Inferior parietal cortex (tissue), 1 donor: ENCODE measurements around the gene NFATC2IP.
"Not testable (repeated sequence)": the region's sequence is repeated elsewhere in the genome, so short reads cannot be mapped to it uniquely, and the experiment has no call there.

Source experiments
- DNase-seq: peaks from one replicate; pipeline ENCODE4 v3.0.0-alpha.2; 2016; ENCODE audit errors: extremely low spot score

The NFATC2IP gene

DNA sequence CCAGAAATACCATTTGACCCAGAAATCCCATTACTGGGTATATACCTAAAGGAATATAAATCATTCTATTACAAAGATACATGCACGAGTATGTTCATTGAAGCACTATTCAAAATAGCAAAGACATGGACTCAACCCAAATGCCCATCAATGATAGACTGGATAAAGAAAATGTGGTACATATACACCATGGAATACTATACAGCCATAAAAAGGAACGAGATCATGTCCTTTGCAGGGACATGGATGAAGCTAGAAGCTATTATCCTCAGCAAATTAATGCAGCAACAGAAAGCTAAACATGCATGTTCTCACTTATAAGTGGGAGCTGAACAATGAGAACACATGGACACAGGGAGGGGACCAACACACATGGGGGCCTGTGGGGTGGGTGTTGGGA, 24.5 kb upstream of the NFATC2IP start:
- DNase-seq, result not testable (repeated sequence)

DNA sequence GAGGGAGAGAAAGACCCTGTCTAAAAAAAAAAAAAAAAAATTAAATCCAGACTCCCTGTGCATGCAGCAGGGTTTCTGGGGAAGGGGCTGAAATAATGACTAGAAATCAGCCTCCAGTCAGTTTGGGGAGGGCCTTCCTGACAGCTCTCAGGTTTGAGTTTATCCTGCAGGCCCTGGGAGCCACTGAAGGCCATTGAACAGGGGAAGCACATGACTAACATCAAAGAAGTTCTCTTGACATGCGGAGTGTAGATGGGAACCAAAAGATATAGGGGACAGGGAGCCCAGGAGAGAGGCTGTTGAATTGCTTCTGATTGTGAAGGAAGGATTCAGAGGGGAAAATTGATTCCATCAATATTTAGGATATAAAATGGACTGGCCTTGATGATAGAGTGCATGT, 22.9 kb upstream of the NFATC2IP start:
- DNase-seq, result no peak

DNA sequence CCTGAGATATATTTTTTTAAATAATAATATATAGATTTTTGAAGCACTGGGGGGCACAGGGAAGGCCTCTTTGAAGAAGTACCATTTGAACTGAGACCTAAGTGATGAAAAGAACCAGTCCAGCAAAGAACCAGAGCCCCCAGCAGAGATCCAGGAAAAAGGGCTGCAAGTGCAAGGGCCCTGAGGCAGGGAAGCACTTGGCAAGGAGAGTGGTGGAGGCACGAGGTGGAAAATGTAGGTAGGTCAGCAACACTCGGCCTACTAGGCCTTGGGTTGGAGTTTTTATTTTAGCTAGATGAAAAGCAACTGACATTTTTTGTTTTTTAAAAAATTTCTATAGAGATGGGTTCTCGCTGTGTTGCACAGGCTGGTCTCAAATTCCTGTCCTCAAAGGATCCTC, 20.5 kb upstream of the NFATC2IP start:
- no peak for DNase-seq

DNA sequence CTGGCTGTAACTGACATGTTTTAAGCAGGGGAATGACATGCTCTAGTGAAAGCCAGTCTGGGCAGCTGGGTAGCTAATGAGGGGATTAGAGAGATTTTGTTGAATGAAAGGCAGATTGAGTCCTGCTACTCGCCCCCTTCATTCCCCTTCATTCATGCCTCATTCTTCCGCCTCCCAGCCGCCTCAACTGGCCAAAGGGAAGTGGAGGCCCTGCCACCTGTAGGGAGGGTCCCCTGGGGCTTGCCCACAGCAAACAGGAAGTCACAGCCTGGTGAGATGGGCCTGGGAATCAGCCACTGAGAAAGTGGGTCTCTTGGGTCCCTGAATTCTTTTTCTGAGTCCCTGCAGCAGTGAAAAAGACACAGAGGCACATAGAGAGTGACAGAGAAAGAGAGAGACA, 20.1 kb upstream of the NFATC2IP start:
- DNase-seq, result no peak

DNA sequence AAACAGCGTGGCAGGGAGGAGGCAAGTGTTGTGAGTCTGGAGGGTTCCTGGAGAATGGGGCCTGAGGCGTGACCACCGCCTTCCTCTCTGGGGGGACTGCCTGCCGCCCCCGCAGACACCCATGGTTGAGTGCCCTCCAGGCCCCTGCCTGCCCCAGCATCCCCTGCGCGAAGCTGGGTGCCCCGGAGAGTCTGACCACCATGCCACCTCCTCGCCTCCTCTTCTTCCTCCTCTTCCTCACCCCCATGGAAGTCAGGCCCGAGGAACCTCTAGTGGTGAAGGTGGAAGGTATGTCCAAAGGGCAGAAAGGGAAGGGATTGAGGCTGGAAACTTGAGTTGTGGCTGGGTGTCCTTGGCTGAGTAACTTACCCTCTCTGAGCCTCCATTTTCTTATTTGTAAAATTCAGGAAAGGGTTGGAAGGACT, 18.9 kb upstream of the NFATC2IP start, which contains the start of gene CD19:
Gene CD19 (plus strand): TSS at position 171 of the 425 bp plus-strand sequence. CDS start 30 bp downstream, at position 201.
- no peak for DNase-seq

DNA sequence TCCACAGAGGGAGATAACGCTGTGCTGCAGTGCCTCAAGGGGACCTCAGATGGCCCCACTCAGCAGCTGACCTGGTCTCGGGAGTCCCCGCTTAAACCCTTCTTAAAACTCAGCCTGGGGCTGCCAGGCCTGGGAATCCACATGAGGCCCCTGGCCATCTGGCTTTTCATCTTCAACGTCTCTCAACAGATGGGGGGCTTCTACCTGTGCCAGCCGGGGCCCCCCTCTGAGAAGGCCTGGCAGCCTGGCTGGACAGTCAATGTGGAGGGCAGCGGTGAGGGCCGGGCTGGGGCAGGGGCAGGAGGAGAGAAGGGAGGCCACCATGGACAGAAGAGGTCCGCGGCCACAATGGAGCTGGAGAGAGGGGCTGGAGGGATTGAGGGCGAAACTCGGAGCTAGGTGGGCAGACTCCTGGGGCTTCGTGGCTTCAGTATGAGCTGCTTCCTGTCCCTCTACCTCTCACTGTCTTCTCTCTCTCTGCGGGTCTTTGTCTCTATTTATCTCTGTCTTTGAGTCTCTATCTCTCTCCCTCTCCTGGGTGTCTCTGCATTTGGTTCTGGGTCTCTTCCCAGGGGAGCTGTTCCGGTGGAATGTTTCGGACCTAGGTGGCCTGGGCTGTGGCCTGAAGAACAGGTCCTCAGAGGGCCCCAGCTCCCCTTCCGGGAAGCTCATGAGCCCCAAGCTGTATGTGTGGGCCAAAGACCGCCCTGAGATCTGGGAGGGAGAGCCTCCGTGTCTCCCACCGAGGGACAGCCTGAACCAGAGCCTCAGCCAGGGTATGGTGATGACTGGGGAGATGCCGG, 18.2 kb upstream of the NFATC2IP start:
- DNase-seq, result no peak

DNA sequence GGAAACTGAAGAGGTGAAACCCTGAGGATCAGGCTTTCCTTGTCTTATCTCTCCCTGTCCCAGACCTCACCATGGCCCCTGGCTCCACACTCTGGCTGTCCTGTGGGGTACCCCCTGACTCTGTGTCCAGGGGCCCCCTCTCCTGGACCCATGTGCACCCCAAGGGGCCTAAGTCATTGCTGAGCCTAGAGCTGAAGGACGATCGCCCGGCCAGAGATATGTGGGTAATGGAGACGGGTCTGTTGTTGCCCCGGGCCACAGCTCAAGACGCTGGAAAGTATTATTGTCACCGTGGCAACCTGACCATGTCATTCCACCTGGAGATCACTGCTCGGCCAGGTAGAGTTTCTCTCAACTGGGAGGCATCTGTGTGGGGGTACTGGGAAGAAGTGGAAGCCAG, 17.6 kb upstream of the NFATC2IP start:
- DNase-seq, result no peak

DNA sequence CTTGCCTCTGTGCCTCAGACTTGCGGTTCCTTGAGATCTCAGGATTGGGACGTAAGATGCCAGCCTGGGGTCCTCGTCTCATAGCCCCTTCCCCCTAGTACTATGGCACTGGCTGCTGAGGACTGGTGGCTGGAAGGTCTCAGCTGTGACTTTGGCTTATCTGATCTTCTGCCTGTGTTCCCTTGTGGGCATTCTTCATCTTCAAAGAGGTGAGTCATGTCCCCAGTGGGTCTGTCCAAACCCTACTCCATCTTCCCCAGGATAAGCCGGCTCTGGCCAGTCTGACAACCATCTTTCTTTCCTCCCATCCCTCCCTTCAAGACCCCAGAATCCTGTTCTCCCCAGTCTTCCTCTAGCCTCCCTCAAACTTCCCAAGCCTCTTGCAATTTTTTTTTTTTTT, 15.4 kb upstream of the NFATC2IP start:
- no peak for DNase-seq

DNA sequence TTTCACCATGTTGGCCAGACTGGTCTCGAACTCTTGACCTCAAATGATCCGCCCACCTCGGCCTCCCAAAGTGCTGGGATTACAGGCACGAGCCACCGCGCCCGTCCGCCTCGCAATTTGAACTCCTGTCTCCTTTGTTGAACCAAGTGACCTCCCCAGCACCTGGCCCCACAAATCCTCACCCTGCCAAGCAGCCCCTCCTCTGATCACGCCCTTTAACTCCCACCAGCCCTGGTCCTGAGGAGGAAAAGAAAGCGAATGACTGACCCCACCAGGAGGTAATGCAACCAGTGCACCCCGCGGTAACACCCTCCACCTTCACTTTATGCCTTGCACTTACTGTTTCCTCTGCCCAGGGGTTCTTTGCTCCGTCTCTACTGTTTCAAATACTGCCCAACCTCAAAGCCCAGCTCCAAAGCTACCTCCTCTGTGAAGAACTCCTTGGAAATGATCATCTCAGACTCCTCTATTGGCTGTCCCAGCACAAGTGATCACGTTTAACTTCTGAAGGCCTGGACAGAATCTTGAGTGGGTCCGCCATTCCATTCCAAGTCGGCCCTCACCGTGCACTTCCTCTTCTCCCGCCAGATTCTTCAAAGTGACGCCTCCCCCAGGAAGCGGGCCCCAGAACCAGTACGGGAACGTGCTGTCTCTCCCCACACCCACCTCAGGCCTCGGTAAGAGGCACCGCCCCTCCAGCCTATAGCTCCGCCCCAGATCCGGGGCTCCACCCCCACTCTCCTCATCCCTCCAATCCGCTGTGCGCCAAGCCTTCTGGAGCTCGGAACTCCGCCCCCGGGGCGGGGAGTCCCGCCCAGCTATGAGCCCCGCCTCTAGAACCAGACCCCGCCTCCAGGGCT, 14.6 kb upstream of the NFATC2IP start:
- DNase-seq, result peak; percentile 58

DNA sequence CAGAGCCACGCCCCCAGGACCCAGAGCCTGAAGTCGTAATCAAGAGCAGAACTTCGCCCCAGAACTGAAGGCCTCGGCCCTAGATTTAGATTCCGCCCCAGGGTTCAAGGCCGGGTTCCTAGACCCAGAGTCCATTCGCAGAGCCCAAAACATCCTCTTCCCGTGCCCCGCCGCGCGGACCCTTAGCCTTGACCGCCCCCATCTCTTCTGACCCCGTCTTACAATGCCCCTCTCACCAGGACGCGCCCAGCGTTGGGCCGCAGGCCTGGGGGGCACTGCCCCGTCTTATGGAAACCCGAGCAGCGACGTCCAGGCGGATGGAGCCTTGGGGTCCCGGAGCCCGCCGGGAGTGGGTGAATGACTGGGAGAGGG, 14.0 kb upstream of the NFATC2IP start:
- DNase-seq, result no peak

DNA sequence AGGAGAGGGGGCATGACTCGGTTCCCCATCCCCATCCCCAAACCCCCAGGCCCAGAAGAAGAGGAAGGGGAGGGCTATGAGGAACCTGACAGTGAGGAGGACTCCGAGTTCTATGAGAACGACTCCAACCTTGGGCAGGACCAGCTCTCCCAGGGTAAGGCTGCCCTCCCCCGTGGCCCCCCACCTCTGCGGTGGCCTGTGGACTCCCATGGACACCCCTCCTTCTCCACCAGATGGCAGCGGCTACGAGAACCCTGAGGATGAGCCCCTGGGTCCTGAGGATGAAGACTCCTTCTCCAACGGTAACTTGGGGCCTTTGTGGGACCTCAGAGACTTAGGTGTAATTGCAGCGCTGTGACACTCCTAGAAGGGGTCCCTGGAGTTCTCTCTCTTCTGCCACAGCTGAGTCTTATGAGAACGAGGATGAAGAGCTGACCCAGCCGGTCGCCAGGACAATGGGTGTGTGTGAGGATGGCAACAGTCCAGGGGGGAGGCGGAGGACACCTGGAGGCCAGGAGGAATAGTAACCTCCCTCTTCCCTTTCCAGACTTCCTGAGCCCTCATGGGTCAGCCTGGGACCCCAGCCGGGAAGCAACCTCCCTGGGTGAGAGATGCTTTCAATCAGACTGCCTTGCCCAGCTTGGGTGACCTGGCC, 13.4 kb upstream of the NFATC2IP start:
- no peak for DNase-seq

DNA sequence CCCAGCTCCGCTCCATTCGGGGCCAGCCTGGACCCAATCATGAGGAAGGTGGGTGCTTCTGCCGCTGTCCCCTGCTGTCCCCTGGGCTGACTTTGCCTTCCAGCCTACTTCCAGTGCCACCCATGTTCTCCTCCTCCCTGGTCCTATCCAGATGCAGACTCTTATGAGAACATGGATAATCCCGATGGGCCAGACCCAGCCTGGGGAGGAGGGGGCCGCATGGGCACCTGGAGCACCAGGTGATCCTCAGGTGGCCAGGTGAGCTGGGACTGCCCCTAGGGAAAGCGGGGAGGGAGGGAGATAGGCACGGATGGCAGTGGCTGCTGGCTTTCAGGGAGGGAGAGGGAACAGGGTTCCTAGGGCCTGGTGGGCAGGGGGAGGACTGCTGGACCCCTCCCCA, 12.0 kb upstream of the NFATC2IP start:
- DNase-seq, result no peak

DNA sequence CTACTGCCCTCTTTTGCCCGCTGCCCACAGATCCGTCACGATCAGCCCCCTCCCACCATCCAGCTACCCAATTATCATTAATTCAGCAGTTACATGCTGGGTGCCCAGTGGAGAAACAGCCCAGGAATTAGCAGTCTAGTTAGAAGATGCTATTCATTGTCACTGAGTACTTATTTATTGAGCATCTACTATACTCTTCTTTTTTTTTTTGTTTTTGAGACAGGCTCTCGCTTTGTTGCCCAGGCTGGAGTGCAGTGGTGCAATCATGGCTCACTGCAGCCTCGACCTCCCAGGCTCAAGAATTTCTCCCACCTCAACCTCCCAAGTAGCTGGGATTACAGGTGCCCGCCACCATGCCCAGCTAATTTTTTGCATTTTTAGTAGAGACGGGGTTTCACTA, 10.9 kb upstream of the NFATC2IP start:
- DNase-seq, result not testable (repeated sequence)

DNA sequence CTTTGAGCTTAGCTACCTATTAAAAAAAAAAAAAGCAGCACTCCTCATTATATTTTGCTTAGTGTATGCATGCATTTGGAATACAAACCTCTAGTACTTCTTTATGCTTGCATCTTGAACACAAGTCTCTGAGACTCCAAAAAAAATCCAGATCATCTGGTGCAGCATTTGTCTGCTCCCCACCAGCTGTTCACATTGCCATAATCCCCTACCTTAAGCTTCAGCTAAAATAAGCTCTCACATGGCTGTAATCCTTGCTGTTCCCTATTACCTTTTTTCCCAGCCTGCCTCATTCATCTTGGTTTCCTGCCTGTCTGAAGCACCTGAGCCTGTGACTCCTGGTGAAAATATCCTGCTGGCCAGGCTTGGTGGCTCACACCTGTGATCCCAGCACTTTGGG, 7.5 kb upstream of the NFATC2IP start:
- DNase-seq, result no peak

DNA sequence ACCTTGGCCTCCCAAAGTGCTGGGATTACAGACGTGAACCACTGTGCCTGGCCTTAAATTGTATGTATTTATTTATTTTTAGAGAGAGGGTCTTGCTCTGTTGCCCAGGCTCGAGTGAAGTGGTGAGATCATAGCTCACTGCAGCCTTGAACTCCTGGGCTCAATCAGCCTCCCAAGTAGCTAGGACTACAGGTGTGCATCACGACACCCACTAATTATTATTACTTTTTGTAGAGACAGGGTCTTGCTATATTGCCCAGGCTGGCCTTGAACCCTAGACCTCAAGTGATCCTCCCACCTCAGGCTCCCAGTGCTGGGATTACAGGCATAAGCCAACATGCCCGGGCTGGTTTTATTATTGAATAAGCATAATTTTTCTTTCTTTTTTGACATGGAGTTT, 4.1 kb upstream of the NFATC2IP start:
- no peak for DNase-seq

DNA sequence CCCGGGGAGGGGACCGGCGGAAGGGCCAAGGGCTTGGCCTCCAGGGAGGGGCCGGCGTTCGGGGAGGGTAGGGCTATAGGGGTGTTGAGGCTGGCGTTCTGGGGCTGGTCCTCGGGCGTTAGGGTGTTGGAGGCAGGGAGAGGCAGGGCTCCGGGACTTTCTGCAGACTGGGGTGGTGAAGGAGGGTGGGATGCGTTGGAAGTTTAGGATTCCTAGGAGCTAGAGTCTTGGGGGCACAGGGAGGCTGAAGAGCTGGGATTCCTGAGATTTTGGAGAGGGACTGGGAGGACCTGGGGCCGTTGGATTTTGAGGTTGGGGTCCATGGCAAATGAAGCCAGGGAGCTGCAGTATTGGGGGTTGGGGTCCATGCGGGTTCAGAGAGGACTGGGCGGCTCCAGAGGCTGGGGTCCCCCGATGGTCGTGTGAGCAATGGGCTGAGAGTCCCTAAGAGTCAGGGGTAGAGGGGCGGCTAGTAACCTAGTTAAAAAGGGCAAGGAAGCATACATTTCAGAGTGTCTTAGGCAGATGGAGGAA, 740 bp downstream of the NFATC2IP start:
- no peak for DNase-seq

DNA sequence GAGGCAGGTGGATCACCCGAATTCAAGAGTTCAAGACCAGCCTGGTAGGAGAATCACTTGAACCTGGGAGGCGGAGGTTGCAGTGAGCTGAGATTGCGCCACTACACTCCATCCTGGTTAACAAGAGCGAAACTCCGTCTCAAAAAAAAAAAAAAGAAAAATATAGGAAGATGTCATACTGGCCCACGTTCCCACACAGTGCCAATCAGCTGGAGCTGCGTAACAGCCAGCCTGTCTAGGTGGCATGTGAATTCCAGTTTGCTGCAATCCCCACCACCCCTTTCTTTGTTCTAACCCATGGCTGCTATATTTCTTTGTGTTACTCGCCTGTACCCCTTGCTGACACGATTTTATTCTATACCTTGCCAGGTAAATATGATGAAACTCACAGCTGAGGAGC, 7.5 kb downstream of the NFATC2IP start:
- no peak for DNase-seq

DNA sequence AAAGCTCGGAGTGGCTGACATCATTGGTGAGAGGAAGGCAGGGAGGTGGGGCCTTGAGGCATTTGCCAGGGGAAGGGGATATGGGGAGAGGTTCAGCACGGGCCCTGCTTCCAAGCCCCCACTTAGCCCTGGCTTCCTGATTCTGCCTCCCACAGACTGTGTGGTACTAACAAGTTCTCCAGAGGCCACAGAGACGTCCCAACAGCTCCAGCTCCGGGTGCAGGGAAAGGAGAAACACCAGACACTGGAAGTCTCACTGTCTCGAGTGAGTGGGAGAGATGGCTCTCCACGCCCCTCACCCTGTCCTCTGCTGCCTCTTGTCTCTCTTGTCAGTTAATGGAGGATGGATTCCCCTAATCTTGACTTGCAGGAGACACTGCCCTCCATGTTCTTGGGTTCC, 8.1 kb downstream of the NFATC2IP start:
- no peak for DNase-seq

DNA sequence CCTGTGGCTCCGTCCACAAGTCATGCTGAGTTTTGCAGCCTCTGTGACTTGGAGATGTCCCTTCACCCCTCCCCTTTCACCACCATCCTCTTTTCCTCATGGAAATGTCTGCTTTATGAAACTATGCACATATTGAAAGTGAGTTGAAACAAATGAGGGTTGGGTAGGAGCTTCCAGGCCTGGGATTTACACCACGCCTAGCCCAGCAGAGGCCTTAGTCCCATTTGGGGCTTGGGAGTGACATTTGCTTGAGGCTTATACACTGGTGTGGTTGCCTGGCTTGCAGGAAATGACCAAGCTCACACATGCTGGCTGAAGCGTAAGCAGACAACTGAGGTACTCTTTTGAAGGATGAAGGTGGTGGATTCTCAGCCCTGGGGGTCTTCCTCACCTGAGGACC, 13.3 kb downstream of the NFATC2IP start:
- no peak for DNase-seq

DNA sequence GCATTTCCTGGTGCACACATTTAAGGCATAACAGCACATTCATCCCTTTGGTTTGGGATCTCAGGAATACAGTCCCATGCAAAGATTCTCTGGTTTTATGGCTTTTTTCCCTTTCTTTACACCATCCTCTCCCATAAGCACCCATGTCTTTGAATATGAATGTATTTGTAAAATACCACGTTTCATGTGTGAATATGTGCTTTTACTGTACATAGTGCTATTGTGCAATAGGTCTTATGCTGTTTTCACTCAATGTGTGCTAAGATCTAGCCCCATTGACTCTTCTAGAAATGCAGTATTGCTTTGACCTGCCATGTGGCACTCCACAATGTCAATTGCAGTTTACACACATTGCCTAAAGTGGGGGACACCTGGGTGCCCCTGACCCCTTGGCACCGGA, 13.8 kb downstream of the NFATC2IP start:
- DNase-seq, result no peak

DNA sequence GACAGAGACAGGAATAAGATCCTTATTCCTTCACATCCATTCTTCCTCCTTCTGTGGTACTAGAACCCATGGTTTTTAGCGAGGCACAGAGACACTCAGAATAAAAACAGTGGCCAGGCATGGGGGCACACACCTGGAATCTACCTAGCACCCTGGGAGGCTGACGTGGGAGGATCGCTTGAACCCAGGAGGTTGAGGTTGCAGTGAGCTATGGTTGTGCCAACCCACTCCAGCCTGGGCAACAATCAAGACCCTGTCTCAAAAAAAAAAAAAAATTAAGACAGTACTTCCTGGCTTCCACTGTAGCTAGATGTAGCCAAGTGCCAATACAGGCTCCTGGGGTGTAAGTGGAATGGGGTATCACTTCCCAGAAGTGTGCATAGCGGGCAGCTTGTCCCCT, 16.4 kb downstream of the NFATC2IP start:
- no peak for DNase-seq

DNA sequence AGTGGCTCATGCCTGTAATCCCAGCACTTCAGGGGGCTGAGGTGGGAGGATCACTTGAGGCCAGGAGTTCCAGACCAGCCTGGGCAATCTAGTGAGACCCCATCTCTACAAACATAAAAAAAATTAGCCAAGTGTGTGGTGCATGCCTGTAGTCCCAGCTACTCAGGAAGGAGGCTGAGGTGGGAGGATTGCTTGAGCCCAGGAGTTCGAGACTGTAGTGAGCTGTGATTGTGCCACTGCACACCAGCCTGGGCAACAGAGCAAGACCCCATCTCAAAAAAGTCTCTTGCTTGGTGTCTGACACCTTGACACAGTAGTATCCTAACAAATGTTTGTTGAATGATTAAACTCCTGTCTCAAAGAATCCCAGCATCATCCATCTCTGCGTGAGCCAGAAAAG, 19.0 kb downstream of the NFATC2IP start:
- DNase-seq, result not testable (repeated sequence)
